HG03342 (cell line): ENCODE measurements around the gene CLDN24.

Experiments
- ATAC-seq: cut with Tn5 transposase; IDR thresholded peaks from one replicate; pipeline ENCODE4 v1.9.1; 2021; ENCODE audit warnings: mild to moderate bottlenecking, moderate library complexity; ENCODE audit not compliant: unreplicated experiment

Gene CLDN24

GRCh38 chr4:183286590-183287308 is 35.5 kb downstream of the CLDN24 start:
- ATAC-seq = peak; percentile 23

- no peak for ATAC-seq
Observed at GRCh38 chr4:183285886-183286285, 36.3 kb downstream of the CLDN24 start.

- ATAC-seq = no peak
Observed at GRCh38 chr4:183284965-183285364, 37.3 kb downstream of the CLDN24 start.

GRCh38 chr4:183284258-183284785 is 37.9 kb downstream of the CLDN24 start:
- ATAC-seq = no peak

- no peak for ATAC-seq
Observed at GRCh38 chr4:183276106-183276505, 46.1 kb downstream of the CLDN24 start.

GRCh38 chr4:183272384-183272783 is 49.8 kb downstream of the CLDN24 start:
- ATAC-seq = no peak
